ENCODE data around the gene GALK2. TPM values are rescaled to one million over a fixed set of nuclear protein-coding genes. Genes with fewer than 3 reads are reported as not detected.

GALK2 gene
- total RNA-seq, 2 experiments from 2014 or later: 23.1 to 24.6 TPM

GRCh38 chr15:49270541-49271421, 100.7 kb downstream of the GALK2 start:
- ATAC-seq (no peak), DNase-seq (no peak)
- no peaks in the 10 kb centered on the region for H3K4me1 Mint-ChIP-seq (ENCODE audit: low read depth)
- peaks cover 4% of the 10 kb centered on the region for H3K36me3 Mint-ChIP-seq (ENCODE audit: low read depth)
- POLR2A ChIA-PET: no interaction called here
- H3K4me3 Mint-ChIP-seq: no peak overlapping the region
- H3K9me3 Mint-ChIP-seq (ENCODE audit: insufficient read depth): no peaks in the 10 kb centered on the region
- no peaks in the 10 kb centered on the region for H3K27me3 Mint-ChIP-seq (ENCODE audit: low read depth)
- CTCF ChIA-PET: no interaction called here
- no peak overlapping the region for H3K27ac Mint-ChIP-seq

- ChIA-PET POLR2A (interaction anchor here (1.0 kb wide), 1 partner anchor 40 kb away, joined by 4 read pairs; no protein-coding TSS in a partner anchor), CTCF (interaction anchor here (1.0 kb wide), 1 partner anchor 39 kb away, joined by 3 read pairs; no protein-coding TSS in a partner anchor)
- Mint-ChIP-seq H3K27ac (no peak overlapping the region), H3K36me3 (ENCODE audit: low read depth) (peaks cover 6% of the 10 kb centered on the region), H3K4me3 (no peak overlapping the region), H3K4me1 (ENCODE audit: low read depth) (no peaks in the 10 kb centered on the region), H3K27me3 (ENCODE audit: low read depth) (no peaks in the 10 kb centered on the region), H3K9me3 (ENCODE audit: insufficient read depth) (no peaks in the 10 kb centered on the region)
- no peak for DNase-seq
- ATAC-seq: no peak
These were observed 103.8 kb downstream of the GALK2 start for GRCh38 chr15:49273734-49274318.

GRCh38 chr15:49278751-49279150, 108.7 kb downstream of the GALK2 start:
- Mint-ChIP-seq H3K4me1 (ENCODE audit: low read depth) (no peaks in the 10 kb centered on the region), H3K27ac (no peak overlapping the region), H3K27me3 (ENCODE audit: low read depth) (no peaks in the 10 kb centered on the region), H3K4me3 (no peak overlapping the region), H3K36me3 (ENCODE audit: low read depth) (peaks cover 19% of the 10 kb centered on the region), H3K9me3 (ENCODE audit: insufficient read depth) (no peaks in the 10 kb centered on the region)
- ChIA-PET POLR2A (no interaction called here), CTCF (no interaction called here)
- no peak for ATAC-seq
- DNase-seq: no peak

- H3K36me3 Mint-ChIP-seq (ENCODE audit: low read depth): peaks cover 28% of the 10 kb centered on the region
- DNase-seq (no peak), ATAC-seq (no peak)
- no peaks in the 10 kb centered on the region for H3K4me1 Mint-ChIP-seq (ENCODE audit: low read depth)
- ChIA-PET CTCF (no interaction called here), POLR2A (no interaction called here)
- no peaks in the 10 kb centered on the region for H3K9me3 Mint-ChIP-seq (ENCODE audit: insufficient read depth)
- H3K27me3 Mint-ChIP-seq (ENCODE audit: low read depth): no peaks in the 10 kb centered on the region
- no peak overlapping the region for H3K4me3 Mint-ChIP-seq
- H3K27ac Mint-ChIP-seq: no peak overlapping the region
These were observed 109.7 kb downstream of the GALK2 start for GRCh38 chr15:49279521-49280456.

- ChIA-PET CTCF (interaction anchor here (0.7 kb wide), 1 partner anchor 140 kb away, joined by 3 read pairs; no protein-coding TSS in a partner anchor), POLR2A (no interaction called here)
- Mint-ChIP-seq H3K4me3 (no peak overlapping the region), H3K4me1 (ENCODE audit: low read depth) (peaks cover 12% of the 10 kb centered on the region), H3K27ac (no peak overlapping the region), H3K27me3 (ENCODE audit: low read depth) (no peaks in the 10 kb centered on the region), H3K36me3 (ENCODE audit: low read depth) (peaks cover 44% of the 10 kb centered on the region), H3K9me3 (ENCODE audit: insufficient read depth) (no peaks in the 10 kb centered on the region)
- no peak for DNase-seq
- ATAC-seq: no peak
These were observed 112.3 kb downstream of the GALK2 start for GRCh38 chr15:49282366-49282765.

- Mint-ChIP-seq H3K9me3 (ENCODE audit: insufficient read depth) (no peaks in the 10 kb centered on the region), H3K36me3 (ENCODE audit: low read depth) (peaks cover 61% of the 10 kb centered on the region), H3K27me3 (ENCODE audit: low read depth) (no peaks in the 10 kb centered on the region), H3K27ac (no peak overlapping the region), H3K4me3 (no peak overlapping the region), H3K4me1 (ENCODE audit: low read depth) (peaks cover 25% of the 10 kb centered on the region)
- ChIA-PET POLR2A (interaction anchor here (0.7 kb wide), 1 partner anchor 34 kb away, joined by 4 read pairs; no protein-coding TSS in a partner anchor), CTCF (interaction anchor here (1.1 to 1.4 kb wide), 2 partner anchors 51 to 117 kb away, joined by 3 read pairs; partner anchors contain the start of gene GALK2)
- DNase-seq (no peak), ATAC-seq (no peak)
These were observed 116.8 kb downstream of the GALK2 start for GRCh38 chr15:49286649-49287404.

- no peak overlapping the region for H3K27ac Mint-ChIP-seq
- H3K9me3 Mint-ChIP-seq (ENCODE audit: insufficient read depth): no peaks in the 10 kb centered on the region
- ChIA-PET POLR2A (no interaction called here), CTCF (interaction anchor here (1.1 to 1.4 kb wide), 2 partner anchors 52 to 118 kb away, joined by 3 read pairs; partner anchors contain the start of gene GALK2)
- H3K27me3 Mint-ChIP-seq (ENCODE audit: low read depth): no peaks in the 10 kb centered on the region
- peaks cover 65% of the 10 kb centered on the region for H3K36me3 Mint-ChIP-seq (ENCODE audit: low read depth)
- no peak overlapping the region for H3K4me3 Mint-ChIP-seq
- peaks cover 26% of the 10 kb centered on the region for H3K4me1 Mint-ChIP-seq (ENCODE audit: low read depth)
- DNase-seq: no peak
- no peak for ATAC-seq
These were observed 117.4 kb downstream of the GALK2 start for GRCh38 chr15:49287481-49287880.

GRCh38 chr15:49288391-49288790, 118.3 kb downstream of the GALK2 start:
- CTCF ChIA-PET: interaction anchor here (1.4 kb wide), 1 partner anchor 119 kb away, joined by 3 read pairs; the partner anchor contains the start of gene GALK2
- Mint-ChIP-seq H3K4me3 (no peak overlapping the region), H3K36me3 (ENCODE audit: low read depth) (peaks cover 64% of the 10 kb centered on the region), H3K27ac (no peak overlapping the region), H3K9me3 (ENCODE audit: insufficient read depth) (no peaks in the 10 kb centered on the region), H3K4me1 (ENCODE audit: low read depth) (peaks cover 26% of the 10 kb centered on the region), H3K27me3 (ENCODE audit: low read depth) (no peaks in the 10 kb centered on the region)
- POLR2A ChIA-PET: no interaction called here
- ATAC-seq: no peak
- DNase-seq: no peak

GRCh38 chr15:49290191-49290590, 120.1 kb downstream of the GALK2 start:
- no peaks in the 10 kb centered on the region for H3K9me3 Mint-ChIP-seq (ENCODE audit: insufficient read depth)
- no peaks in the 10 kb centered on the region for H3K27me3 Mint-ChIP-seq (ENCODE audit: low read depth)
- no peak overlapping the region for H3K4me3 Mint-ChIP-seq
- ATAC-seq (no peak), DNase-seq (no peak)
- no peak overlapping the region for H3K27ac Mint-ChIP-seq
- peaks cover 59% of the 10 kb centered on the region for H3K36me3 Mint-ChIP-seq (ENCODE audit: low read depth)
- ChIA-PET CTCF (interaction anchor here (1.2 kb wide), 1 partner anchor 12 kb away, joined by 3 read pairs; no protein-coding TSS in a partner anchor), POLR2A (no interaction called here)
- H3K4me1 Mint-ChIP-seq (ENCODE audit: low read depth): peaks cover 26% of the 10 kb centered on the region

GRCh38 chr15:49293941-49294340, 123.9 kb downstream of the GALK2 start:
- H3K36me3 Mint-ChIP-seq (ENCODE audit: low read depth): peaks cover 47% of the 10 kb centered on the region
- no peak for ATAC-seq
- H3K4me1 Mint-ChIP-seq (ENCODE audit: low read depth): peaks cover 10% of the 10 kb centered on the region
- CTCF ChIA-PET: no interaction called here
- DNase-seq: no peak
- H3K9me3 Mint-ChIP-seq (ENCODE audit: insufficient read depth): no peaks in the 10 kb centered on the region
- POLR2A ChIA-PET: no interaction called here
- no peaks in the 10 kb centered on the region for H3K27me3 Mint-ChIP-seq (ENCODE audit: low read depth)
- H3K4me3 Mint-ChIP-seq: no peak overlapping the region
- no peak overlapping the region for H3K27ac Mint-ChIP-seq

- ChIA-PET POLR2A (interaction anchor here (1.2 kb wide), 1 partner anchor 28 kb away, joined by 3 read pairs; no protein-coding TSS in a partner anchor), CTCF (interaction anchor here (0.6 kb wide), 1 partner anchor 556 kb away, joined by 3 read pairs; no protein-coding TSS in a partner anchor)
- ATAC-seq (no peak), DNase-seq (no peak)
- H3K27me3 Mint-ChIP-seq (ENCODE audit: low read depth): no peaks in the 10 kb centered on the region
- H3K4me3 Mint-ChIP-seq: no peak overlapping the region
- no peak overlapping the region for H3K27ac Mint-ChIP-seq
- peaks cover 49% of the 10 kb centered on the region for H3K36me3 Mint-ChIP-seq (ENCODE audit: low read depth)
- peaks cover 11% of the 10 kb centered on the region for H3K4me1 Mint-ChIP-seq (ENCODE audit: low read depth)
- H3K9me3 Mint-ChIP-seq (ENCODE audit: insufficient read depth): peaks cover 2% of the 10 kb centered on the region
These were observed 126.2 kb downstream of the GALK2 start for GRCh38 chr15:49296258-49296657.
